ENCODE data around the gene CDT1. TPM values are rescaled to one million over a fixed set of nuclear protein-coding genes. Genes with fewer than 3 reads are reported as not detected.
"Not testable (repeated sequence)": the region's sequence is repeated elsewhere in the genome, so short reads cannot be mapped to it uniquely, and the experiment has no call there.

Gene CDT1
- total RNA-seq, 1 experiment from 2014 or later = 45.7 TPM

DNA sequence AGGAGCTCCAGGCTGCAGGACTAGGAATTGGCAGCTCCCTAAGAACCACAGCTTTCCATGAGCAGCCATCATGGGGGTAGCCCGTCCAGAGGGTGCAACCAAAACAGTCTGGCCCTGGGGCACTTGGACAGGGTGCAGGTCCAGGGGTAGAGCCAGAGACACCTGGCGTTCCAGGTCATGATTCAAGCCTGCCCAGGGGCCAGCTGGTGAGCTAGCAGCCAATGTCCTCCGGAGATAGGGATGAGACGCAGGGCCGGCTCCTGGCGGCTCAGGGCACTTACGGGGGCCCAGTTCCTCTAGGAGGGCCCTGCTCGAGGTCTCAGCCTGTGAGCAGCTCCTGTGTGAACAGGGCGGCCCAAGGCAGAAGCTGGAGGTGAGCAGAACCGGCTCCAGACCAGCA lies 40.6 kb upstream of the CDT1 start:
- Histone ChIP-seq H3K36me3 (peaks cover 86% of the 10 kb centered on the region), H3K4me1 (replicated peaks) (peaks cover 61% of the 10 kb centered on the region), H3K27me3 (replicated peaks) (no peaks in the 10 kb centered on the region), H3K27ac (no peak overlapping the region; the same call in 1 of the 2 replicates), H3K4me3 (no peak overlapping the region), H3K9me3 (replicated peaks) (no peaks in the 10 kb centered on the region)
- DNase-seq (ENCODE audit: low read depth in 1 of 2, low spot score in 2 of 2) = no peak

DNA sequence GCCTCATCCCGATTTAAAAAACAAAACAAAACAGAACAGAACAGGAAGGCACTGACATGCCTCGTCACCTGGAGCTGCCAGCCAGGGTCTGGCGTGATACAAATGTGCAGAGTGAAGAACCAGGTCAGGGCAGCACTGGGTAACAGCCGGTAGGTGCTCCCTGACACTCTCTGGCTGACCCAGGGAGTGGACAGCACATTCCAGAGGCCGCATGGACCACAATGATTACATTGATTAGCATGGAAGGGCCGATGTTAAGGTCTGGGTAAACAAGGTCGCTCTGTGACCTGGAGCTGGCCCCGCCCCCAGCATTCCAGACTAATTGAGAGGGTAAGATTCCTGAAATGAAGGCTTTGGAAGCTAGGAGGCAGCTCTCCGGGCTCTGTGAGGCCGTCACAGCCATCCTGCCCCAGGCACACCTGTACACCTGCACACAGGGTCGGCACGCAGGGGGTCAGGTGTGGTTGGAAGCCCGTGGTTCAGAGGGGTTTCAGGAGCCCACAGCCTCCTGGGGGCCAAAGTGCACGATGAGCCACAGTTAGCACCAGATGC lies 40.0 kb upstream of the CDT1 start:
- Histone ChIP-seq H3K4me3 (no peak overlapping the region), H3K27me3 (replicated peaks) (no peaks in the 10 kb centered on the region), H3K36me3 (peaks cover 82% of the 10 kb centered on the region), H3K4me1 (replicated peaks) (peaks cover 62% of the 10 kb centered on the region), H3K27ac (no peak overlapping the region; the same call in 1 of the 2 replicates), H3K9me3 (replicated peaks) (no peaks in the 10 kb centered on the region)
- peak in 1 of 2 experiments; percentile 42 for DNase-seq (ENCODE audit: low read depth in 1 of 2, low spot score in 2 of 2)

DNA sequence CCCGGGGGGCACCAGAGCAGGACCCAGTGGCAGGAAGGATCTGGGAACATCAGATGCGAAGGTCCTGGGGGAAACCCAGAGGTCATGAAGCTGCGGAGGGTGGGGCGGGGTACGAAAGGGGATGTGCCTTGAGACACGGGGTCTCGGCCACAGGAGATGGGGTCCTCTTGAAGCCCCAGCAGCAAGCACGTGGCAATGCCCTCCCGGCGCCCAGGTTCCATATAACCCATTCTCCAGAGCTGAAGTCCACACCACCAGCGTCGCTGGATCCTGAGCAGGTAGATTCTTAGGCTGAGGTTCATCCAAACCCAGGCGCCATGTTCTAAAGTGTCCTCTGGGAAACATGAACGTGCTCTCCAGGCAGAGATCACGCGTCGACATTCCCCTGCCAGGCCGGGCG lies 39.5 kb upstream of the CDT1 start:
- H3K27me3 ChIP-seq (replicated peaks) = no peaks in the 10 kb centered on the region
- H3K27ac ChIP-seq = no peak overlapping the region
- peaks cover 62% of the 10 kb centered on the region for H3K4me1 ChIP-seq (replicated peaks)
- H3K4me3 ChIP-seq = no peak overlapping the region
- H3K36me3 ChIP-seq = peaks cover 81% of the 10 kb centered on the region
- no peak for DNase-seq (ENCODE audit: low read depth in 1 of 2, low spot score in 2 of 2)
- H3K9me3 ChIP-seq (replicated peaks) = no peaks in the 10 kb centered on the region

DNA sequence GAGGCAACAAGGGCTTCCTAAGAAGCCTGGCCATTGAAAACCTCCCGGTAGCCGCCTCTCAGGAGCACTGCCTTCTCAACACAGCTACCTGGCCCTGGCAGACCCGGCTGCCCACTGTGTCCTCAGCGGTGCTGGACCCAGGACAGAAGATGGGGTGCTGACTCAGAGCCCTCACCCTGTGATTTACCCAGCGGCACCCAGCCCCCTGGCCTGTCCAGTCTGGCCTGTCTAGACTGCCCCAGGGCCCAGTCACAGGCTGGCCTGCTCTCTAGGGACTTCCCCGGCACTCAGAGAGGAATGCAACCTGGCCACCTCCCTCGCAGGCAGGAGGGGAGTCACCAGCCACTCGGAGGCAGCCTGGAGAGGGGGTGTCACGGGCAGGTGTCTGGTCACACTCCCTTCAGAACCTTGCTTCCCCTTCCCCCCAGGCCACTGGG lies 38.7 kb upstream of the CDT1 start:
- Histone ChIP-seq H3K9me3 (replicated peaks) (no peaks in the 10 kb centered on the region), H3K4me1 (replicated peaks) (peaks cover 63% of the 10 kb centered on the region), H3K36me3 (peaks cover 80% of the 10 kb centered on the region), H3K27ac (no peak overlapping the region), H3K27me3 (replicated peaks) (no peaks in the 10 kb centered on the region), H3K4me3 (no peak overlapping the region)
- peak; percentile 48 to 80 for DNase-seq (ENCODE audit: low read depth in 1 of 2, low spot score in 2 of 2)

DNA sequence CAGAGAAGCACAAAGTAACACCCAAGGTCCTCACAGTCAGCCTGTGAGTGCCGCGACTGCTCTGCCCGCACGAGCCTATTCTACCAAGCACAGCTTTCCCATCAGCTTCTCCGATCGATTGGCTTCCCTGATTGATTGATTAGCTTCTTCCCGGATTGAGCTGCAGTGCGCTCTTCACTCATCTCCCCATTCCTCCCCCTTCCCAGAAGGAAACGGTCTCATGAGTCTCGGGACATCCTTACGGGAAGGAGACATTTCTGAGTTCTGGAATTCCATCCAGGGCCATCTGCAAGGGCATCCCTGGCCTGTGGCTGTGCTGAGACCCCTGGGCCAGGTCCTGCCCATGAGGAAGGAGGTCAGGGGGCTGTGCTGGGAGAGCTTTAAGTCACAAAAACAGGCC lies 36.6 kb upstream of the CDT1 start:
- H3K27ac ChIP-seq = no peak overlapping the region
- H3K27me3 ChIP-seq (replicated peaks) = no peaks in the 10 kb centered on the region
- DNase-seq (ENCODE audit: low read depth in 1 of 2, low spot score in 2 of 2) = no peak
- H3K4me3 ChIP-seq = no peak overlapping the region
- H3K36me3 ChIP-seq = peaks cover 69% of the 10 kb centered on the region
- H3K4me1 ChIP-seq (replicated peaks) = peaks cover 75% of the 10 kb centered on the region
- H3K9me3 ChIP-seq (replicated peaks) = no peaks in the 10 kb centered on the region

DNA sequence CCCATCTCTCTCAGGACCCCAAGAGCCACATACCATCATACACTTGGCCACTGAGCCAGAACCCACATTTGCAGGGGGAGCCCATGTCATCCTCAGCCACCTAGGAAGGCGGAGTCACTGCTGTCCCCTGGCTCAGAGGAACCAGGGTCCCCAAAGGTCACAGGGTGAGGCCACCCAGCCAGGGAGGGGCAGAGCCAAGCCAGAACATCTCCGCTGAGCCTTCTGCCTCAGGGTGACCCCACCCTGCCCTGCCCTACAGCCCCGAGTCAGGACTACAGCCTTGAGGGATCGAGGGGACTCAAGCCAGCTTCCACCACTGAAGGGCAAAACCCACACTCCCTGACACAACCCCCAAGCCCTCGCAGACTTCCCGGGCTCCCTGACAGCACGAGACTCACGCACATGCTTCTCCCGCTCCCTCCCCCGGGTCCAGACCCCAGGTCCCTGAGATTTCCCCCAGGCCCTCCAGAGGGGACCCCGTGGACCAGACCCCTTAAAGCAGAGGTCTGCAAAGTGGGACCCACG lies 36.0 kb upstream of the CDT1 start:
- Histone ChIP-seq H3K9me3 (replicated peaks) (no peaks in the 10 kb centered on the region), H3K27me3 (replicated peaks) (no peaks in the 10 kb centered on the region), H3K36me3 (peaks cover 67% of the 10 kb centered on the region), H3K27ac (peak overlapping the region; percentile 13), H3K4me1 (replicated peaks) (peaks cover 82% of the 10 kb centered on the region), H3K4me3 (no peak overlapping the region)
- no peak for DNase-seq (ENCODE audit: low read depth in 1 of 2, low spot score in 2 of 2)

DNA sequence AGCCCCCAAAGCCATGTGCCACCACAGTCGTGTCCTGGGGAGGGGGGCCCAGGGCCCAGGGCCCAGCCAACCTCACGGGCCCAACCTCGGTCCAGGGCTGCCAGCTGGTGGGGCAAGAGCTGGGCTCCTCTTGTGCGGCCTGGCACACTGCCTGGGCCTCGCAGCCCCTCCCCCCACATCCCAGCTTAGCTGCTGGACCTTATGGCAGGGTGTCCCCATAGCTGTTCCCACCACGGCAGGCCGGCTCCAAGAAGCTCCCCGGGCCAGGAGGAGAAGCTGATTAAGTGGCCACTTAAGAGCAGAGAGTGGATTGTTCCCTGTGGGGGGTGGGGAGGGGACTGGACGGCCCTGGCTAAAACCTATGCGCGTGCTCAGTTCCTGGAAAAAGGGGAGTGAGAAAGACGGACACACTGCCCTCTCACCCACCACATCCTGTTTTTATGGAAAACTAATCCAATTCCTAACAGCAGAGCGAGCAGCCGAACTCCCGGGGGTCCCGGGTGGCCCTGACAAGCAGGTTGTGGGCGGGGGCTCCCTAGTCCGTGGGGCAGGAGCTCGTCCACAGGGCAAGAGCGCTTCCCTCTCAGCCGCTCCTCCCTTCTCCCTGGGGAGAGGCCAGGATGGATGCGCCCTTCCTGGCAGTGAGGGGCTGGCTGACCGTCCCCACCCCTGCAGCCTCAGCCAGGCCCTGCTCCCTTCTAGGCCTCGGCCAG lies 35.4 kb upstream of the CDT1 start:
- peak; percentile 85 to 91 for DNase-seq (ENCODE audit: low read depth in 1 of 2, low spot score in 2 of 2)
- peaks cover 61% of the 10 kb centered on the region for H3K36me3 ChIP-seq
- peak overlapping the region; percentile 13 for H3K27ac ChIP-seq
- no peak overlapping the region for H3K4me3 ChIP-seq
- peaks cover 84% of the 10 kb centered on the region for H3K4me1 ChIP-seq (replicated peaks)
- no peaks in the 10 kb centered on the region for H3K27me3 ChIP-seq (replicated peaks)
- no peaks in the 10 kb centered on the region for H3K9me3 ChIP-seq (replicated peaks)

DNA sequence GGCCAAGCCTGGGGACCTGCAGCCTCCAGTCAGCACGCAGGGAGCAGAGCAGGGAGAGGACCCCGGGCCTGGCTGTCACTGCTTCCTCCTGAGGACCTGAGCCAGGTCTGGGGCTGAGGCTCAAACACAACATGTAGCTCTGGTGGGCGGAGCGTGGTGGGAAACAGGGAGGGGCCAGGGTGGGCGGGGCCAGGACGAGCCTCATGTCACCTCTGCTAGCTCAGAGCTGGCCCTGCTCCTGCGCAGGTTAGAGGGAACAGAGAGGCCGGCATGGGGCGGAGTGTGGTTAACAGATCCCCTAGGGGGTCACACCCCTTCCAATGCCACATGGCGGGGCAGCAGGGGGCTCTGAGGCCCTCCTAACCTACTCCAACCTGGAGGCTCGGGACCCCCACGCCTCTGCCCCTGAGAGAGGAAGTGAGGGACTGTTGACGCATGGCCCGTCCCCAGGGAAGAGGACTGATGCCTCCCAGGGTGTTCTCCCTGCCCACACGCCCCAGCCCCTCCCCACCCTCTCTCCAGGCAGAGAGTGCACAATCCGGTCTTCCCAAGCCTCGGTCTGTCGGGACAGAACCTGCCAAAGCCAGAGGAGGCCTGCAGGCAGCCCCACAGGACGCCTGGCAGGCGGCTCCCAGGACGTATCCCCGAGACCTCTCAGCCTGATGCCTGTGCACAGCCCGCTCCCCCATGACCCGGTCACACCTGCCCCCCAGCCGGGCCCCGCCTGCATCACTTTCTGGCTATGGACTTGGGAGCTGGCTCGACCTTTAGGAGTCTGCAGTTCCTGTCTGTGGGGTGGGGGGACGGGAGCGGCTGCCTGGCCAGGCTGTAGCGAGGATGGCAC lies 33.8 kb upstream of the CDT1 start:
- H3K4me1 ChIP-seq (replicated peaks) = peaks cover 85% of the 10 kb centered on the region
- DNase-seq (ENCODE audit: low read depth in 1 of 2, low spot score in 2 of 2) = peak; percentile 89 to 90
- no peaks in the 10 kb centered on the region for H3K27me3 ChIP-seq (replicated peaks)
- no peaks in the 10 kb centered on the region for H3K9me3 ChIP-seq (replicated peaks)
- H3K36me3 ChIP-seq = peaks cover 52% of the 10 kb centered on the region
- peak overlapping the region; percentile 24 for H3K4me3 ChIP-seq
- H3K27ac ChIP-seq = peak overlapping the region; percentile 82

DNA sequence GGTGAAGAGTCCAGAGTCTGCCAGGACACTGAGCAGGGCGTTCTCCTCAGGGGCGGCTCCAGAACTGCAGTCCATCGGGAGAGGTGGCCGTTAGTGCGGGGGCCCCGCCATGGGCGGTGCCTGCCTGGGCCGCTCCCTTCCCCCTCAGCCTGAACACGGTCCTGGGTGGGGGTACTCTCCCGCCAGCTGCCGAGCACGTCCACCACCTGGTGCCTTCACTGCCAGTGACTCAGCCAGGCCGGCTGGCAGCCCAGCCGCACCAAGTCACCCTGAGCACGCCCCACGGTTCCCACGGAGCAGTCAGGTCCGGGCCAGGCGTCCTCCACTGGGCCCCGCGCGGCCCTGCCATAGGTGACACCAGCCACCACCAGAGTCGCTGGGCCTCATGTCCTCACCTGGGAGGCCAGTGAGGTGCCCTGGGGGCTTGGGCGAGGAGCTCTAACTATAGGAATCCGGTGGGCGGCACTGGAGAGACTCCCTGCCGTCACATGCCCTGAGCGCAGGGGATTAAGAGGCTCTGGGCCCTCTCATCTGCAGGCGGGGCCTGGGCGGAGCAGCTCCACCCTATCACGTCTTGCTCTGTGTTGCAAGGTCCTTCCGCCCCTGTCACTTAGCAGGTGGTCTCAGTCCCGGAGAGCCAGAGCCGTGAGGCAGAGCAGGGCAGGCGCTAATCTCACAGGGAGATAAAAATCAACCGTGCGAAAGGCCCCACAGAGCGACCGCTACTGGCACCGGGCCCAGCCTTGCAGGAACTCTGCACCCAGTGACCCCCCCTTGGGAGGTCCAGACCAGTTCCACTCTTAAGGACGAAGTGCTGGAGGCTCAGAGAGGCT lies 32.9 kb upstream of the CDT1 start:
- peak overlapping the region; percentile 82 for H3K27ac ChIP-seq
- H3K9me3 ChIP-seq (replicated peaks) = no peaks in the 10 kb centered on the region
- peak overlapping the region; percentile 24 for H3K4me3 ChIP-seq
- H3K4me1 ChIP-seq (replicated peaks) = peaks cover 84% of the 10 kb centered on the region
- DNase-seq (ENCODE audit: low read depth in 1 of 2, low spot score in 2 of 2) = peak; percentile 99 to 100
- H3K36me3 ChIP-seq = peaks cover 54% of the 10 kb centered on the region
- no peaks in the 10 kb centered on the region for H3K27me3 ChIP-seq (replicated peaks)

DNA sequence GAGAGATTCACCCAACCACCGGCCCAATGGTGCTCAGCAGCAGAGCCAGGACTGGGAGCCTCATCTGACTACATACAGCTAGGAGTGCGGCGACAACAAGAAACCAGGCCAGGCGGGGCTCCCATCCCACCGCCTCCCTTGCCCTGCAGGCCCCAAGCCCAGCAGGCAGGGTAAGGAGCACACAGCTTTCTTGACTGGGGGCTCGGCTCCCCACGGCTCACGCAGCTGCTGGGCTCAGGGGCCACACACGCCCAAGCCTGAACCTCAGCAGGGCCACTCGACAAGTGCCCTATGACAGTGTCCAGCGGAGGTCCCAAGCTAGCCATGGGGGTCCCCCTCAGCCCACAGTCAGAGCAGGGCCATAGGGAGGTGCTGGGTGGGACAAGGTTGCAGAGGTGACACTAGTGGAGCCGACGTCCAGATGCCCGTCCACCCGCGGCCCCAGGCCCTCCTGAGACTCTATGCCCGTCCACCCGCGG lies 32.3 kb upstream of the CDT1 start:
- H3K4me3 ChIP-seq = peak overlapping the region; percentile 13; the same call in 1 of the 2 replicates
- H3K27ac ChIP-seq = peak overlapping the region; percentile 38
- no peak for DNase-seq (ENCODE audit: low read depth in 1 of 2, low spot score in 2 of 2)
- no peaks in the 10 kb centered on the region for H3K9me3 ChIP-seq (replicated peaks)
- peaks cover 79% of the 10 kb centered on the region for H3K4me1 ChIP-seq (replicated peaks)
- H3K27me3 ChIP-seq (replicated peaks) = no peaks in the 10 kb centered on the region
- H3K36me3 ChIP-seq = peaks cover 54% of the 10 kb centered on the region

DNA sequence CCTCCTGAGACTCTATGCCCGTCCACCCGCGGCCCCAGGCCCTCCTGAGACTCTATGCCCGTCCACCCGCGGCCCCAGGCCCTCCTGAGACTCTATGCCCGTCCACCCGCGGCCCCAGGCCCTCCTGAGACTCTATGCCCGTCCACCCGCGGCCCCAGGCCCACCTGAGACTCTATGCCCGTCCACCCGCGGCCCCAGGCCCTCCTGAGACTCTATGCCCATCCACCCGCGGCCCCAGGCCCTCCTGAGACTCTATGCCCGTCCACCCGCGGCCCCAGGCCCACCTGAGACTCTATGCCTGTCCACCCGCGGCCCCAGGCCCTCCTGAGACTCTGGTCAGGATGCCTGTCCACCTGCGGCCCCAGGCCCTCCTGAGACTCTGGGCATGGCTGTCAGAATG lies 31.8 kb upstream of the CDT1 start:
- H3K27ac ChIP-seq = not testable (repeated sequence)
- H3K36me3 ChIP-seq = peaks cover 54% of the 10 kb centered on the region
- H3K4me1 ChIP-seq (replicated peaks) = peaks cover 79% of the 10 kb centered on the region

DNA sequence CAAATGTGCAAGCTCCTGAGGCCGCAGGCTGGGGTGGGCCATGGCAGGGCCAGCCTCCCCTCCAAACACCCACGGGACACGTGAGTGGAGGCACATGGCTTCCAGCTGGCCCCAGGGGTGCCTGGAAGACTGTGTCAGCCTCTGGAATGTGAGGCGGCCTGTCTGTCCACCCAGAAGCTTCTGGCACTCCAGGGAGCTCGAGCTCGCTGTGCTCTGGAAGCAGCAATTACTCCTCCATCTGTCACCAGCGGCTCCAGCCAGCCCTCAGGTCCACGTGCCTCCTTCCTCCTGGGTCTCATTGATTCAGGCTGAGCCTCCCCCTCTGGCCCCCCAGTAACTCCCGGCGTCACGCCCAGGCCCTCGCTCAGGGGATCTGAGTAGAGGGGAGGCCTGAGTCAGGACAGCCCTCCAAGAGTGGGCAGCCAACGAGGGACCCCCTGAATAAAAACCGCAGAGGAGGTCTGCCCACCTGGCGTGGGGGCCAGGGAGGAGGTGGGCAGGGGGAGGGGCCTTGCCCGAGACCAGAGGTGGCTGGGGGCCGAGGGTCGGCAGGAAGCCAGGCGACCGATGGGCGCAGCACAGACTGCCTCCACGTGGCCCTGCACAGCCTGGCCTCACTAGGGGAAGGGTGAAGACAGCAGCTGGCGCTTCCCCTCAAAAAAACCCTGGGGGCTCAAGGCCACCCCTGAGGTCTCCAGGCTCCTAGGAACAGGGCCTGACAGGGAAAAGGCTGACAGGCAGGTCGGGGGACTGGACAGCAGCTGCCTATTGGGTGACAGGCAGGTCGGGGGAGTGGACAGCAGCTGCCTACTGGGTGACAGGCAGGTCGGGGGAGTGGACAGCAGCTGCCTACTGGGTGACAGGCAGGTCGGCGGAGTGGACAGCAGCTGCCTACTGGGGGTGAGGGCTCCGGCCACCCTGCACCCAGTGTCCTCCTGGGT lies 30.4 kb upstream of the CDT1 start:
- H3K4me3 ChIP-seq = peak overlapping the region; percentile 28
- H3K36me3 ChIP-seq = peaks cover 53% of the 10 kb centered on the region
- DNase-seq (ENCODE audit: low read depth in 1 of 2, low spot score in 2 of 2) = peak; percentile 90 to 97
- no peaks in the 10 kb centered on the region for H3K27me3 ChIP-seq (replicated peaks)
- peaks cover 67% of the 10 kb centered on the region for H3K4me1 ChIP-seq (replicated peaks)
- H3K9me3 ChIP-seq (replicated peaks) = no peaks in the 10 kb centered on the region
- peak overlapping the region; percentile 76 for H3K27ac ChIP-seq

More for the DNA sequence above, 31.8 kb upstream of the CDT1 start:
- H3K27me3 ChIP-seq (replicated peaks); H3K4me3 ChIP-seq; DNase-seq (ENCODE audit: low read depth in 1 of 2, low spot score in 2 of 2); H3K9me3 ChIP-seq (replicated peaks): not testable (repeated sequence)

Data from SJSA1 (cell line).